ENCODE data around the gene FHIT. TPM values are rescaled to one million over a fixed set of nuclear protein-coding genes. Genes with fewer than 3 reads are reported as not detected.
A peak's percentile ranks its signal among the peaks of the same experiment; 100 is the strongest.

Gene FHIT
- polyA plus RNA-seq, 3 donors = 25.7 to 31.0 (median 25.7) TPM

- no peak for DNase-seq (ENCODE audit: extremely low read depth in 1 of 11, low read depth in 9 of 11, low spot score in 4 of 11)
Observed at GRCh38 chr3:60980342-60980692, 270.9 kb downstream of the FHIT start.

- peak in 1 of 11 donors; percentile 9 for DNase-seq (ENCODE audit: extremely low read depth in 1 of 11, low read depth in 9 of 11, low spot score in 4 of 11)
Observed at GRCh38 chr3:60979461-60980341, 271.6 kb downstream of the FHIT start.

GRCh38 chr3:60973321-60973720, 277.9 kb downstream of the FHIT start:
- DNase-seq (ENCODE audit: extremely low read depth in 1 of 11, low read depth in 9 of 11, low spot score in 4 of 11) = no peak

DNA sequence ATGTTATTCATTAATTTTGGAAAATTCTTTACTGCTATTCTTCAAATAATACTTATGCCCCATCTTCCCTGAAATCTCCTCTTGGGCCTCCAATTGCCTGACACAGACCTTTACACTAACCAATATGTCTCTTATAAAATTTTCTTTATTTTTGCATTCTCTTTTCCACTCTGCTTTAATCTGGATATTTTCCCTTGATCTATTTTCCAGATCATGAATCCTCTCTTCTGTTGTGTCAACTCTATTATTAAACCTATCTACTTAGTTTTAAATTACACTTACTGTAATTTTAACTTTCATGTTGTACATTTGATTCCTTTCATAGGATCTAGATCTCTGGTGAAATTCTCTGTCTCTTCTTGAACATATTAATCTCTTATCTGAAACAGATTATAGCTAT, 278.7 kb downstream of the FHIT start:
- no peak for DNase-seq (ENCODE audit: extremely low read depth in 1 of 11, low read depth in 9 of 11, low spot score in 4 of 11)

DNA sequence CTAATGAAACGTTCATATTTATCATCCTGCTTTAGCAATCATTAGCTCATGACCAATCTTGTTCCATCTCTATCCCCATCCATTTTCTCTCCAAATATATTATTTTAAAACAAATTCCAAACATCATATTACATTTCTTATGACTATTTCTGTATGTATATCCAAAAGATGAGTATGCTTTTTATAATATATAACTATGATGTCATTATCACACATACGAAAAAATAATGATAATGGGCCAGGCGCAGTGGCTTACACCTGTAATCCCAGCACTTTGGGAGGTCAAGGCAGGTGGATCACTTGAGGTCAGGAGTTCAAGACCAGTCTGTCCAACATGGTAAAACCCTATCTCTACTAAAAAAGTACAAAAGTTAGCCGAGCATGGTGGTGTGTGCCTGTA, 280.4 kb downstream of the FHIT start:
- DNase-seq (ENCODE audit: extremely low read depth in 1 of 11, low read depth in 9 of 11, low spot score in 4 of 11) = no peak

DNA sequence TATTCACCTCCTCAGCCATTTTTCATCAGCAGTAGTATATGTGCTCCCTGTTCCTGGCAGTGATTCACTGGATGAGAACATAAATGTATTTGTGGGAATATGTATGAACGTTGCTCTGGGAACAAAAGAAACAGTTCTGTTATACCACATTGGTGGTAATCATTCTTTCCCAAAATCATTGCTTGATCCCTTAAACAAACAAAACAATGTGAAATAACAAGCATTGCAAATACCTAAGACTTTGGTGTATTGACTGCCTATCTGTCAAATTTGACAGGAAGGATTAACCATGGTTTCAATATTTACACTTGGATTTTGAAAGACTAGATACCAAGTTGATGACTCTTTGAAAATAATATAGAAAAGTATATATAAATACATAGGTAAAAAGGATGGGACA, 284.1 kb downstream of the FHIT start:
- no peak for DNase-seq (ENCODE audit: extremely low read depth in 1 of 11, low read depth in 9 of 11, low spot score in 4 of 11)

DNA sequence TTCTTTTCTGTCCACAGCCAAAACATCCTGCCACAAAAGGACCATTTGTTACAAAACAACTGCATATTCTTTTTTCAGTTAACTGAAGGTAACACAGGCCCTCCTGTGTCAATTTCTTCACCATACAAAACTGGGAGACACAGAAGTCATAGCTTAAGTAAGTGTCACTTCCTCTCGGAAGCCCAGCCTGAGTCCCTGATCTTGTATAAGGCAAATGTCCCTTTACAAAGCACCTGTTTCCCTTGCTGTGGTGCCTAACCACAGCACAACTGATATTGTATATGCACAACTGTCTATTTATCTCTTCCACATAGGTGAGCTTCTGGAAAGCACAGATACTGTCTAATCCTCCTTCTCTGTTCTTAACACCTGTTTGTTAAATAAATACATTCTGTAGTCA, 293.7 kb downstream of the FHIT start:
- DNase-seq (ENCODE audit: extremely low read depth in 1 of 11, low read depth in 9 of 11, low spot score in 4 of 11) = no peak

DNA sequence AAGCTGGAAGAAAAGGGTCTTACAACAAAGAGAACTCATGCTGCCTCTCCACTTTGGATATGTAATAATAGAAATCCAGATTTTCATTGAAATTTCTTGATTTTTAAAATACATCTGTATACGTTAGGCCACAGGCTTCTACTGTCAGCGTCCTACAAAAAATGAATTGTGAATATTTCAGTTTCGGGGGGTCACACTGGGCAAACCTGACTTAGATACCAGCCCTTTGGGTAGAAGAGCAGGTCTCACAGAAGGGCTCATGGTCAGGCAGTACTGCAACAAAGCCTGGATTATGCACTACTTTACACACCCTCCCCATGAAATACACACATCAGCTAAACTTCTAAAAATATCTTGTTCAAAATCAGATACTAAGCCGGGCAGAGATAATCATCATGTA, 294.5 kb downstream of the FHIT start:
- DNase-seq (ENCODE audit: extremely low read depth in 1 of 11, low read depth in 9 of 11, low spot score in 4 of 11) = no peak

DNA sequence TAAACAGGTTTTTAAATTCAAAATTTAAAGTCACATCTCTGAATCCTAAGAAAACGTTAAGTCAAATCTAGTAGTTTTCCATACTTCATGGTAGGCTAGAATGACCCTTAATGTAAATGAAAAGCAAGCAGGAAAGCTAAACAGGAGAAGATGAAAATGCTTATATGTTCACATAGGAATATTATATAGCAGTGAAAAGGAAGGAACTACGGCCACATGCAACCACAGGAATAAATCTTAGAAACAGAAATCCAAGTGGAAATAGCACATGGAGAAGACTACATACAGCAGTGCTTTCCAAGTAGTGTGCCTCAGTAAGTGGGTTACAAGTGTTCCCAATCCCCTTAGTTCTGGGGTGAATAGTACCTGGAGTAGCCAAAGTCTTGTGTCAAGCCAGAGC, 296.2 kb downstream of the FHIT start:
- no peak for DNase-seq (ENCODE audit: extremely low read depth in 1 of 11, low read depth in 9 of 11, low spot score in 4 of 11)

- DNase-seq (ENCODE audit: extremely low read depth in 1 of 11, low read depth in 9 of 11, low spot score in 4 of 11) = peak in 8 of 11 donors; percentile 6 to 62 (median 39)
Observed at GRCh38 chr3:60954048-60954447, 297.2 kb downstream of the FHIT start.

GRCh38 chr3:60953351-60953750, 297.9 kb downstream of the FHIT start:
- DNase-seq (ENCODE audit: extremely low read depth in 1 of 11, low read depth in 9 of 11, low spot score in 4 of 11) = peak in 4 of 11 donors; percentile 9 to 32 (median 21)

DNA sequence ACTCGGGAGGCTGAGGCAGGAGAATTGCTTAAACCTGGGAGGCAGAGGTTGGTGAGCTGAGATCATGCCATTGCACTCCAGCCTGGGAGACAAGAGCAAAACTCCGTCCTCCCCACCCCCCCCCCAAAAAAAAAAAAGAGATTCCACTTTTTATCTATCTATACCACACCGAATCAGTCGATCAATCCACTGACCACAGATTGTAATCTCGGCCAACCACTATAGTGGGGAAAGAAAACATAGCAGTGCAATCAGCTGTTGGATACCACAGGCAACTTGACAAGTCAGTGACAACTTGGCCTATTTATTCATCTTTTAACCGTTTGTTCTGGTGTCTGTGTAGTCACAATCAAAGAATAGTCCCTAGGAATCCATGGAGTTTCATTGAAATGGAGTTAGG, 299.2 kb downstream of the FHIT start:
- DNase-seq (ENCODE audit: extremely low read depth in 1 of 11, low read depth in 9 of 11, low spot score in 4 of 11) = no peak

- DNase-seq (ENCODE audit: extremely low read depth in 1 of 11, low read depth in 9 of 11, low spot score in 4 of 11) = no peak
Observed at GRCh38 chr3:60949146-60949545, 302.1 kb downstream of the FHIT start.

DNA sequence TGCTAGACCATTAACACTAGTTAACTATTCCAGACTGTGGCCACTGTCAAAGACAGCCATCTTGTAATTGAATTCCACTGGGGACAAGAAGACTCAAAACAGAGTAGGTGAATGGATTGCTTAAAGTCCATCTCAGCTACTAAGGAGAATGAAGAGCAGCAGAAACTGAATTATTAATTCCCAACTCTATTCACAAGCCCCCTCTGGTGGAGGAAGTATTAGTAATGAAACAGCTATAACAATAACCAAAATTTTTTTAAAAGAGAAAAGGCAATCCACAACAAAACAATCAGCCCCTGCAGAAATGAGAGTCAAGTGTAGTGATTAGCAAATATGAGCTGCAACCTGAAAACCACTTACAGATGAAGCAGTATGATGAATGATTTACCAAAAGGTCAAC, 302.8 kb downstream of the FHIT start:
- DNase-seq (ENCODE audit: extremely low read depth in 1 of 11, low read depth in 9 of 11, low spot score in 4 of 11) = peak in 1 of 11 donors; percentile 11

DNA sequence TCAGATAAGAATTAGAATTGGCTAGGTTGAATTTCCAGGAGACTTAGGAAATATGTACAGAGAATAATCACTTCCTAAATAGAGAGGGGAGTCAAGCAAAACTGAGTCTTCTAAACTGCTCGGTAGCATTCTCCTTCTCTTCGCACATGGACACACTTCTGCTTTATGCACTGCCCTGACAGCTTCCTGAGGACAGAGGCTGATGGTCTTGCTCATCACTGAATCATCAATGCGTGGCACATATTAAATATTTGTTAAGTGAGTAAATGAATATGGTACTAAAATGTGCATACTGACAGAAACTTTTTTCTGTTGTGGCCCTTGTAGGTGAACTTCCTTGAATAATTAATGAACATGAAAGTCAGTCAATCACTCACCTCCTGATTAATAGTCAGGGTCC, 315.5 kb downstream of the FHIT start:
- DNase-seq (ENCODE audit: extremely low read depth in 1 of 11, low read depth in 9 of 11, low spot score in 4 of 11) = no peak

- no peak for DNase-seq (ENCODE audit: extremely low read depth in 1 of 11, low read depth in 9 of 11, low spot score in 4 of 11)
Observed at GRCh38 chr3:60933824-60934223, 317.4 kb downstream of the FHIT start.

- DNase-seq (ENCODE audit: extremely low read depth in 1 of 11, low read depth in 9 of 11, low spot score in 4 of 11) = no peak
Observed at GRCh38 chr3:60932643-60933042, 318.6 kb downstream of the FHIT start.

DNA sequence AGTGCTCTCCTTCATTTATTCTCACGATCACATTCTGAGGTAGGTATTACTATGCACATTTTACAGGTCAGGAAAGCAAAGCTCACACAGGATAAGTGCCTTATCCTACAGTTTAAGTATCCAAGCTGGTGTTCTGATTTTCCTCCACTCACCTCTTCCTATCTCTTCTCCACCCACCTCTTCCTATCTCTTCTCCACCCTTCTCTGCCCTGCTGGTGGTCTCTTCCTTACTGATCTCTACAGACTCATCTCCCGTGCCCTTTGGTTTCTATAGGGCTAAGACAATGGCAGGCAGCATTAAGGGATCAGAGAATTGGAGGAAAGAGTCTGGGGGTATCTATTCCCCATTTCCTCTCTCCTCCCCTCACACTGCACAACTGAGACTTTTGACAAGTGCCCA, 319.1 kb downstream of the FHIT start:
- no peak for DNase-seq (ENCODE audit: extremely low read depth in 1 of 11, low read depth in 9 of 11, low spot score in 4 of 11)

DNA sequence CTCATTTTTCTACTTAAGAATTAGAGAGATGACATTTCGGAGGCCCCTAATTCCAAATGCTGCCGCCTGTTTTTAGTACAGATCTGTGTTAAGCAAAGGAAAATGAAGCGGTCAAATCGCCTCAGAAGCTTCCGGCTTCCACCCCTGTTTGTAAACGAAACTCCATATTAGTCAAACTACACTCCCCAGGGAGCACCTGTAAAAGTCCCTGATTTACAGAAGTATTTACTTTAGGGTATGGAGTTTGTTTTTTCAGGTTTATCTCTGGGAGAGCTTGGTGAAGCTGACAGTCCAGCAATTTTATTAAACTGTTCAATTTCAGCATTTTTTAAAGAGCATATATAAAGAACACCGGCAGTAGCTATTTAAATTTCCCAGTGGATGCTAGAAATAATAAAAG, 319.8 kb downstream of the FHIT start:
- DNase-seq (ENCODE audit: extremely low read depth in 1 of 11, low read depth in 9 of 11, low spot score in 4 of 11) = no peak

GRCh38 chr3:60920519-60920918, 330.7 kb downstream of the FHIT start:
- no peak for DNase-seq (ENCODE audit: extremely low read depth in 1 of 11, low read depth in 9 of 11, low spot score in 4 of 11)

GRCh38 chr3:60919296-60919695, 332.0 kb downstream of the FHIT start:
- no peak for DNase-seq (ENCODE audit: extremely low read depth in 1 of 11, low read depth in 9 of 11, low spot score in 4 of 11)
